TTC549 (cell line): ENCODE data around the gene SLC35G6.

ENCODE experiments used
- FAIRE-seq: peaks from 2 replicates; lab custom pipeline; 2012; peaks lifted over from hg19 to GRCh38; lab: Jason Lieb, UNC

The SLC35G6 gene

GRCh38 chr17:7508145-7508544, 26.9 kb downstream of the SLC35G6 start:
- FAIRE-seq: no peak

GRCh38 chr17:7508846-7509245, 27.6 kb downstream of the SLC35G6 start:
- no peak for FAIRE-seq

- no peak for FAIRE-seq
These were observed 28.7 kb downstream of the SLC35G6 start for GRCh38 chr17:7509937-7510336.

GRCh38 chr17:7511108-7511507, 29.9 kb downstream of the SLC35G6 start:
- FAIRE-seq: no peak

- no peak for FAIRE-seq
These were observed 30.9 kb downstream of the SLC35G6 start for GRCh38 chr17:7512105-7512504.

GRCh38 chr17:7512824-7513540, 31.7 kb downstream of the SLC35G6 start:
- FAIRE-seq: no peak

- FAIRE-seq: no peak
These were observed 32.7 kb downstream of the SLC35G6 start for GRCh38 chr17:7513850-7514419.

- no peak for FAIRE-seq
These were observed 34.8 kb downstream of the SLC35G6 start for GRCh38 chr17:7515911-7516610.

GRCh38 chr17:7523033-7523432, 41.8 kb downstream of the SLC35G6 start:
- FAIRE-seq: no peak

- no peak for FAIRE-seq
These were observed 47.6 kb downstream of the SLC35G6 start for GRCh38 chr17:7528842-7529241.

- no peak for FAIRE-seq
These were observed 49.0 kb downstream of the SLC35G6 start for GRCh38 chr17:7530023-7530900.
